ENCODE data around the gene NECAB2. TPM values are rescaled to one million over a fixed set of nuclear protein-coding genes. Genes with fewer than 3 reads are reported as not detected.

Gene NECAB2
- total RNA-seq, 6 experiments from 2014 or later = 0.40 TPM; not detected in 5

DNA sequence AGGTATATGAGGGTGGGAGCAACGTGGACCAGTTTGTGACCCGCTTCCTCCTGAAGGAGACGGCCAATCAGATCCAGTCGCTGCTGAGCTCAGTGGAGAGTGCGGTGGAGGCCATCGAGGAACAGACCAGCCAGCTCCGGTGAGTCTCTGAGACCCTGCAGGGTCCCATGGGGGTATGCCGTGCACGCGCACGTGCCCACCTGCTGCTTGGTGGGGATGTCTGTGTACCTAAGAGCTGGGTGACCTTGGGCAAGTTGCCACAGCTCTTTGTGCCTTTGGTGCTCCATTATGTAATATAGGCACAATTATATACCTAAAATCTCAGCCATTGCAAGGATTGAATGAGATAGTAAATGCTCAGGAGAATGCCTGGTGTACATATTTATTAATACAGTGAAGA lies 22.4 kb downstream of the NECAB2 start:
- H3K27me3 Mint-ChIP-seq (ENCODE audit: insufficient read depth) = peaks cover 29% of the 10 kb centered on the region
- H3K4me3 Mint-ChIP-seq = no peak overlapping the region
- peaks cover 30% of the 10 kb centered on the region for H3K4me1 Mint-ChIP-seq (ENCODE audit: low read depth)
- TF ChIP-seq, protein P1, sequence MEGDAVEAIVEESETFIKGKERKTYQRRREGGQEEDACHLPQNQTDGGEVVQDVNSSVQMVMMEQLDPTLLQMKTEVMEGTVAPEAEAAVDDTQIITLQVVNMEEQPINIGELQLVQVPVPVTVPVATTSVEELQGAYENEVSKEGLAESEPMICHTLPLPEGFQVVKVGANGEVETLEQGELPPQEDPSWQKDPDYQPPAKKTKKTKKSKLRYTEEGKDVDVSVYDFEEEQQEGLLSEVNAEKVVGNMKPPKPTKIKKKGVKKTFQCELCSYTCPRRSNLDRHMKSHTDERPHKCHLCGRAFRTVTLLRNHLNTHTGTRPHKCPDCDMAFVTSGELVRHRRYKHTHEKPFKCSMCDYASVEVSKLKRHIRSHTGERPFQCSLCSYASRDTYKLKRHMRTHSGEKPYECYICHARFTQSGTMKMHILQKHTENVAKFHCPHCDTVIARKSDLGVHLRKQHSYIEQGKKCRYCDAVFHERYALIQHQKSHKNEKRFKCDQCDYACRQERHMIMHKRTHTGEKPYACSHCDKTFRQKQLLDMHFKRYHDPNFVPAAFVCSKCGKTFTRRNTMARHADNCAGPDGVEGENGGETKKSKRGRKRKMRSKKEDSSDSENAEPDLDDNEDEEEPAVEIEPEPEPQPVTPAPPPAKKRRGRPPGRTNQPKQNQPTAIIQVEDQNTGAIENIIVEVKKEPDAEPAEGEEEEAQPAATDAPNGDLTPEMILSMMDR (IDR thresholded peaks at IDR 0.05) = no peak
- H3K9me3 Mint-ChIP-seq = no peaks in the 10 kb centered on the region
- no peak overlapping the region for H3K27ac Mint-ChIP-seq
- no peaks in the 10 kb centered on the region for H3K36me3 Mint-ChIP-seq (ENCODE audit: low read depth)
- no peak for DNase-seq

DNA sequence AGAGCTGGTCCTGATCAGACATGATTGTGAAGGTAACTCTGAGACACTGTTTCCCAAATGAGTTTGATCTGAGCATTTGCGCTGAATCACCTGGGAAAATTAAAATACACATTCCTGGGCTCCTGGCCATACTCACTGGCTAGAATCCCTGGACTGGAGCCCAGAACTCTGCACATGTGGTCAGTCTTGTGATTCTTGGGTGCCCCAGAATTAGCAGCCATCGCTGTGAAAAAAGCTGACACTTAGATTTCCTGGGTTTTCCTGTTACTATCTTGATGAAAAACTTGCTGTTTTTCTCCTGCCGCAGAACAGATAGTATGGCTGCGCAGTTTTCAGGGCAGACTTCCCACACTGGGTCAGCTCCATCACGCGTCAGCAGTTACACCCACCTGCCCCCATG lies 24.6 kb downstream of the NECAB2 start:
- H3K4me1 Mint-ChIP-seq (ENCODE audit: low read depth) = peaks cover 30% of the 10 kb centered on the region
- DNase-seq = peak; percentile 52
- no peaks in the 10 kb centered on the region for H3K36me3 Mint-ChIP-seq (ENCODE audit: low read depth)
- no peak overlapping the region for H3K4me3 Mint-ChIP-seq
- no peak overlapping the region for H3K27ac Mint-ChIP-seq
- TF ChIP-seq, protein P1 (IDR thresholded peaks at IDR 0.05) = no peak
- no peaks in the 10 kb centered on the region for H3K9me3 Mint-ChIP-seq
- H3K27me3 Mint-ChIP-seq (ENCODE audit: insufficient read depth) = peaks cover 23% of the 10 kb centered on the region

DNA sequence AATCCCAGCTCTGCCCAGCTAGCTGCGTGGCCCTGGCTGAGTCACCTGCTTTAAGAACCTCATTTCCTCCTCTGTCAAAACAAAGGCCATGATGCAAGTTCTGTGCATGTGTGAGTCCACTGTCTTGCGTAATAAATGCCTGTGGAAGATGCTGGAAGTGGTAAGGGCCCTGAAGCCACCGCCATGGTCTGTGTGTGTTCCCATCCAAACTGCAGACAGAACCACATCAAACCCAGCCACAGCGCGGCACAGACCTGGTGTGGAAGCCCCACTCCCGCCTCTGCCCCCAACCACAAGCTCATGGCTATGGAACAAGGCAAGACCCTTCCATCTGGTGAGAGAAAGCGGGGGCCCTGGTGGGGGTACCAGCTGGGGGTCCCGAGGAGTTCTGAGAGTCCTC lies 26.0 kb downstream of the NECAB2 start:
- H3K4me3 Mint-ChIP-seq = no peak overlapping the region; the same call in 1 of the 2 replicates
- DNase-seq = peak; percentile 91
- H3K9me3 Mint-ChIP-seq = no peaks in the 10 kb centered on the region
- peaks cover 30% of the 10 kb centered on the region for H3K4me1 Mint-ChIP-seq (ENCODE audit: low read depth)
- TF ChIP-seq, protein P1 (IDR thresholded peaks at IDR 0.05) = no peak
- no peaks in the 10 kb centered on the region for H3K36me3 Mint-ChIP-seq (ENCODE audit: low read depth)
- H3K27ac Mint-ChIP-seq = peak overlapping the region; percentile 67
- H3K27me3 Mint-ChIP-seq (ENCODE audit: insufficient read depth) = peaks cover 22% of the 10 kb centered on the region

DNA sequence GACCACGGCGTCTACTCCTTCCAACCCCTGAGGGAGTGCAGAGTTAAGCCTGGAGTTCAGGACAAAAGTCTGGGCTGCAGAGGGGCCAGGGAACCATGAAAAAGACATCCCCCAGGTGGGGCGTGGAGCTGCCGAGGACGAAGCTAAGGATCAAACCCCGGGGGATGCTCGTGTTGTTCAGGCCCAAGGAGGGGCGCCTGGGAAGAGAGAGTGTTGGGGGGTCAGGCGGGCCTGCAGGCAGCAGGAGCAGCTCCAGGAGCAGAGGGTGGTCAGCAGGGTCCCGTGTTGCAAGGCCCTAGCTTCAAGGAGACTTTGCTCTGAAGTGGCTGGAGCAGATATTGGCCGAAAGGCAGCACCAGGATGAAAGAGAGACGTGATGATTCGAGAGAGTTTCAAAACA lies 26.7 kb downstream of the NECAB2 start:
- no peaks in the 10 kb centered on the region for H3K36me3 Mint-ChIP-seq (ENCODE audit: low read depth)
- peaks cover 30% of the 10 kb centered on the region for H3K4me1 Mint-ChIP-seq (ENCODE audit: low read depth)
- no peak overlapping the region for H3K27ac Mint-ChIP-seq
- no peaks in the 10 kb centered on the region for H3K9me3 Mint-ChIP-seq
- DNase-seq = no peak
- H3K27me3 Mint-ChIP-seq (ENCODE audit: insufficient read depth) = peaks cover 16% of the 10 kb centered on the region
- no peak overlapping the region for H3K4me3 Mint-ChIP-seq
- TF ChIP-seq, protein P1 (IDR thresholded peaks at IDR 0.05) = no peak

DNA sequence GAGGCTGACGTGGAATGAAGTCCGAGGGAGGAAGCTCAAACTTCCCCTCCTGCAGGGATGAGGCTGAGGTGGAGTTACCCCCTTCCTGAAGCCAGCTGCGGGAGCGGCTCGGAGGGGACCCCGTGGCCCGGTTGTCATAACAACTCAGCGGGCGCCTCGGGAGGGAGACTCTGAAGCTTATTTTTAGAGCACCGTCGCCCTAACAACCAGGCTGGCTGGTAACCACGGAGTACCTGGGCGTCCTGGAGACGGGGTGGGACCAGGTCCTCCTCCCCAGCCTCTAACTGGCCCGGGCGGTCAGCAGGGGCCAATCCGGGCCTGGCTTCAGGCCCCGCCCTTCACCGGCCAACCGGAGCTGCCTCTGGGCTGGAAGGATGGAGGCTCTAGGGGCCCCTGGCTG lies 27.7 kb downstream of the NECAB2 start:
- no peak overlapping the region for H3K27ac Mint-ChIP-seq
- no peaks in the 10 kb centered on the region for H3K36me3 Mint-ChIP-seq (ENCODE audit: low read depth)
- H3K27me3 Mint-ChIP-seq (ENCODE audit: insufficient read depth) = peaks cover 20% of the 10 kb centered on the region
- peaks cover 30% of the 10 kb centered on the region for H3K4me1 Mint-ChIP-seq (ENCODE audit: low read depth)
- TF ChIP-seq, protein P1 (IDR thresholded peaks at IDR 0.05) = no peak
- no peak overlapping the region for H3K4me3 Mint-ChIP-seq
- no peak for DNase-seq
- H3K9me3 Mint-ChIP-seq = no peaks in the 10 kb centered on the region

All from HFFc6 (cell line).